RWPE1 (cell line): ENCODE results near the gene PLS3.

Experiments
- CTCF ChIA-PET: fragments of 350-600 bp; sonication (Branson Sonifier 250); formaldehyde crosslinking; extraction: SDS; loops from one replicate; lab custom pipeline; 2021; lab: Yijun Ruan, JAX
- POLR2A ChIA-PET: fragments of 400-600 bp; formaldehyde crosslinking; extraction: SDS; loops from one replicate; lab custom pipeline; 2020; ENCODE audit warnings: antibody characterized with exemption; ENCODE audit not compliant: low non-redundant PET; lab: Yijun Ruan, JAX
- DNase-seq: peaks from one replicate; pipeline ENCODE4 v3.0.0; 2012; ENCODE audit warnings: low spot score
- H3K27ac ChIP-seq: fragments of 450-650 bp; 2 replicates; pipeline ENCODE4 v1.5.1; 2017
- CTCF ChIP-seq: fragments of 450-650 bp; conservative IDR thresholded peaks from 2 replicates; pipeline ENCODE4 v1.5.1; 2017; ENCODE audit warnings: low read depth, mild to moderate bottlenecking

PLS3 gene

GRCh38 chrX:115665122-115665521 lies 104.1 kb downstream of the PLS3 start:
- ChIA-PET POLR2A (no interaction called here), CTCF (interaction anchor here (0.7 kb wide), 1 partner anchor 15 kb away, joined by 3 read pairs; no protein-coding TSS in a partner anchor)
- no peak overlapping the region for H3K27ac ChIP-seq
- no peak for TF ChIP-seq CTCF
- DNase-seq: no peak

GRCh38 chrX:115679460-115679859 lies 118.5 kb downstream of the PLS3 start:
- peak; percentile 24 for DNase-seq
- TF ChIP-seq CTCF: peak; percentile 22; the same call in 1 of the 2 replicates
- ChIA-PET POLR2A (no interaction called here), CTCF (interaction anchor here (0.6 to 0.7 kb wide), 3 partner anchors 10 to 1444 kb away, joined by 3 read pairs; no protein-coding TSS in a partner anchor)
- no peak overlapping the region for H3K27ac ChIP-seq

- DNase-seq: no peak
- ChIA-PET POLR2A (no interaction called here), CTCF (interaction anchor here (0.6 kb wide), 1 partner anchor 414 kb away, joined by 3 read pairs; no protein-coding TSS in a partner anchor)
- no peak overlapping the region for H3K27ac ChIP-seq
- TF ChIP-seq CTCF: no peak
These were observed 126.6 kb downstream of the PLS3 start for GRCh38 chrX:115687595-115687994.

GRCh38 chrX:115689931-115690330 lies 129.0 kb downstream of the PLS3 start:
- no peak for DNase-seq
- ChIA-PET CTCF (no interaction called here), POLR2A (no interaction called here)
- no peak overlapping the region for H3K27ac ChIP-seq
- no peak for TF ChIP-seq CTCF

- peak; percentile 70 for TF ChIP-seq CTCF
- H3K27ac ChIP-seq: no peak overlapping the region
- ChIA-PET POLR2A (no interaction called here), CTCF (interaction anchor here (0.8 to 1.0 kb wide), 2 partner anchors 43 to 393 kb away, joined by 3 to 4 read pairs; no protein-coding TSS in a partner anchor)
- peak; percentile 32 for DNase-seq
These were observed 129.7 kb downstream of the PLS3 start for GRCh38 chrX:115690511-115691216.

- DNase-seq: no peak
- H3K27ac ChIP-seq: no peak overlapping the region
- ChIA-PET CTCF (no interaction called here), POLR2A (no interaction called here)
- no peak for TF ChIP-seq CTCF
These were observed 132.5 kb downstream of the PLS3 start for GRCh38 chrX:115693476-115693875.
